Lung (tissue), 12 donors: ENCODE measurements around the gene SLC9C2. TPM values are rescaled to one million over a fixed set of nuclear protein-coding genes. Genes with fewer than 3 reads are reported as not detected.

Experiments
- ATAC-seq: fragments of 200-7000 bp; cut with Tn5 transposase; one replicate; pipeline ENCODE4 v1.9.1; 2020; ENCODE audit warnings: moderate number of reproducible peaks; ENCODE audit not compliant: insufficient read depth, low FRiP score
- DNase-seq, 3 donors: peaks; one replicate each; pipeline ENCODE4 v3.0.0-alpha.2; 2013 to 2017
- H3K27ac ChIP-seq, 2 donors: one replicate each; pipeline ENCODE4 v1.5.1; 2013; ENCODE audit warnings: mild to moderate bottlenecking in 2 of 2, moderate library complexity in 2 of 2, control low read depth in 1 of 2, inconsistent platforms in 1 of 2, low read depth in 1 of 2, low read length in 1 of 2
- H3K27me3 ChIP-seq, 3 donors: one replicate each; pipeline ENCODE4 v1.5.1; 2013; ENCODE audit warnings: low read length in 2 of 3; ENCODE audit not compliant: control insufficient read depth in 3 of 3, insufficient read depth in 3 of 3
- H3K36me3 ChIP-seq, 4 donors: one replicate each; pipeline ENCODE4 v1.5.1; 2013; ENCODE audit warnings: low read length in 4 of 4, mild to moderate bottlenecking in 1 of 4, moderate library complexity in 1 of 4; ENCODE audit not compliant: control insufficient read depth in 4 of 4, insufficient read depth in 4 of 4
- H3K4me1 ChIP-seq, 5 donors: one replicate each; pipeline ENCODE4 v1.5.1; 2013; ENCODE audit warnings: low read length in 5 of 5, mild to moderate bottlenecking in 2 of 5, moderate library complexity in 1 of 5; ENCODE audit not compliant: control insufficient read depth in 5 of 5, insufficient read depth in 5 of 5
- H3K4me3 ChIP-seq: one replicate; pipeline ENCODE4 v1.5.1; 2013; ENCODE audit warnings: mild to moderate bottlenecking, control low read depth, moderate library complexity
- H3K9ac ChIP-seq, 2 donors: one replicate each; pipeline ENCODE4 v1.5.1; 2013; ENCODE audit warnings: low read length in 2 of 2, control low read depth in 1 of 2; ENCODE audit not compliant: insufficient read depth in 1 of 2
- H3K9me3 ChIP-seq, 4 donors: one replicate each; pipeline ENCODE4 v1.5.1; 2013; ENCODE audit warnings: low read length in 3 of 4, mild to moderate bottlenecking in 1 of 4, moderate library complexity in 1 of 4; ENCODE audit not compliant: control insufficient read depth in 4 of 4, insufficient read depth in 3 of 4
- CTCF ChIP-seq: IDR thresholded peaks from 2 replicates; pipeline ENCODE4 v1.5.1; 2012; ENCODE audit warnings: mild to moderate bottlenecking; ENCODE audit errors: control extremely low read depth, extremely low read depth
- WGBS, 2 donors: extraction: QIAGEN DNeasy Blood & Tissue Kit; methylation state at CpG; one replicate each; pipeline ENCODE4 v1.1.7; 2013; 5-methylcytosine and 5-hydroxymethylcytosine counted together
- polyA plus RNA-seq, 2 donors: library from polyadenylated mRNA; stranded (reverse); fragments of 200-250 nt; gene quantifications; one replicate each; pipeline ENCODE4 v1.2.1, GENCODE V29; 2013
- total RNA-seq, 2 donors: library from RNA; depleted of rRNA in 1 of 2; stranded (reverse); fragments of >200 nt in 1 of 2; gene quantifications; one replicate each; pipeline ENCODE4 v1.2.1, GENCODE V29; 2014 to 2021
- donor health status: control.
- donor health status: control.
- donor health status: Bipolar disorder and iron deficiency.
- donor health status: healthy.
- donor health status: DM: yes; HTN: yes; CAD: no.

The SLC9C2 gene
- total and polyA plus RNA-seq, 4 donors = 0.05 to 0.98 (median 0.60) TPM

GRCh38 chr1:173489149-173489600 lies 113.7 kb downstream of the SLC9C2 start:
- ATAC-seq = no peak
- H3K4me1 ChIP-seq = no peaks in the 10 kb centered on the region
- H3K9ac ChIP-seq = no peak overlapping the region
- WGBS, 2 donors = 92 to 95% methylated on average over 5 of the region's 5 CpGs
- TF ChIP-seq CTCF = no peak
- peaks cover 19 to 54% (median 32%) of the 10 kb centered on the region in 4 donors for H3K36me3 ChIP-seq
- no peaks in the 10 kb centered on the region for H3K27me3 ChIP-seq
- DNase-seq = peak in 1 of 3 donors; percentile 6
- no peak overlapping the region for H3K4me3 ChIP-seq
- no peaks in the 10 kb centered on the region for H3K9me3 ChIP-seq
- H3K27ac ChIP-seq = no peak overlapping the region

GRCh38 chr1:173488001-173488400 lies 114.9 kb downstream of the SLC9C2 start:
- H3K4me1 ChIP-seq = no peaks in the 10 kb centered on the region
- peaks cover 21 to 64% (median 40%) of the 10 kb centered on the region in 4 donors for H3K36me3 ChIP-seq
- H3K27ac ChIP-seq = no peak overlapping the region
- no peak overlapping the region for H3K4me3 ChIP-seq
- no peaks in the 10 kb centered on the region for H3K9me3 ChIP-seq
- DNase-seq (no peak), ATAC-seq (no peak)
- H3K9ac ChIP-seq = no peak overlapping the region
- no peaks in the 10 kb centered on the region for H3K27me3 ChIP-seq
- no peak for TF ChIP-seq CTCF
- 79 to 83% methylated on average over 2 of the region's 2 CpGs for WGBS, 2 donors

- DNase-seq (no peak), ATAC-seq (no peak)
- no peaks in the 10 kb centered on the region for H3K27me3 ChIP-seq
- no peak for TF ChIP-seq CTCF
- 94 to 95% methylated on average over 7 of the region's 7 CpGs for WGBS, 2 donors
- no peak overlapping the region for H3K27ac ChIP-seq
- peaks cover 0 to 8% (median 0%) of the 10 kb centered on the region in 5 donors for H3K4me1 ChIP-seq
- H3K36me3 ChIP-seq = peaks cover 29 to 76% (median 60%) of the 10 kb centered on the region in 4 donors
- no peak overlapping the region for H3K4me3 ChIP-seq
- H3K9ac ChIP-seq = no peak overlapping the region
- H3K9me3 ChIP-seq = no peaks in the 10 kb centered on the region
Observed at GRCh38 chr1:173485401-173485800, 117.5 kb downstream of the SLC9C2 start.

GRCh38 chr1:173484276-173484675 lies 118.6 kb downstream of the SLC9C2 start:
- Histone ChIP-seq H3K27ac (no peak overlapping the region), H3K4me1 (peaks cover 0 to 17% (median 0%) of the 10 kb centered on the region in 5 donors), H3K36me3 (peaks cover 28 to 73% (median 60%) of the 10 kb centered on the region in 4 donors), H3K4me3 (no peak overlapping the region), H3K27me3 (no peaks in the 10 kb centered on the region), H3K9me3 (no peaks in the 10 kb centered on the region), H3K9ac (no peak overlapping the region)
- no peak for TF ChIP-seq CTCF
- ATAC-seq (no peak), DNase-seq (no peak)
- WGBS, 2 donors = 96 to 97% methylated on average over 2 of the region's 2 CpGs
